OCI-LY3 (cell line): ENCODE data around the gene FAM227B.

Source experiments
- CTCF ChIP-seq: fragments of 200-600, 300-600 bp; sonication (generic); IDR thresholded peaks from 2 replicates; pipeline ENCODE4 v1.5.1; 2014; ENCODE audit warnings: antibody characterized with exemption, low read length, low read depth
- EZH2phosphoT487 ChIP-seq: fragments of 200-600 bp; shearing (Covaris generic); IDR thresholded peaks from 2 replicates; pipeline ENCODE4 v1.6.1; 2018; ENCODE audit warnings: antibody characterized with exemption, mixed run types, low read depth

- no peak for TF ChIP-seq EZH2phosphoT487
- TF ChIP-seq CTCF: no peak
These were observed 248.3 kb downstream of the FAM227B start for GRCh38 chr15:49372366-49372765.
